HG03095 (cell line): ENCODE data around the gene SPAG17.

Source experiments
- ATAC-seq: cut with Tn5 transposase; IDR thresholded peaks from one replicate; pipeline ENCODE4 v1.9.1; 2021; ENCODE audit warnings: moderate library complexity; ENCODE audit not compliant: unreplicated experiment

Gene SPAG17

GRCh38 chr1:117911051-117911450 is 274.0 kb downstream of the SPAG17 start:
- ATAC-seq = no peak

GRCh38 chr1:117905019-117905418 is 280.0 kb downstream of the SPAG17 start:
- no peak for ATAC-seq

DNA sequence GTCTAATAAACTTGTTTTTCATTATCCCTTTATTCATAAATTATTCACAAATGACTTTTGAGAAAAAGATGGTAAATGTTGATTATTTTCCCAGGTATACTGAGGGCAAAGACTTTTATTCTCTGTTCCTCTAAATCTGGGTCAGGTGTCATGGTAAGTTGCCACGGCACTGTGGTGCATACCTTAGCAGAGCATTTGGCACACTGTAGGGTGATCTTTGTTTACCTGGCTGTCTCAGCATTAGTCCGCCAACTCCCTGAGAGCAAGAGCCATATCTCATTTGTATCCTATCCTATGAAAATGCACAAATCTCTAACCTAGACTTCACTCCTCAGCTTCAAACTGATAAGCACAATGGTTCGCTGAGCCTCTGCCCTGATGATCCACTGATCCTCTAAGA is 280.5 kb downstream of the SPAG17 start:
- no peak for ATAC-seq
